SK-N-SH treated with all-trans-retinoic acid at 6 μM for 48 hours (cell line): ENCODE results near the gene CDPF1.

Experiments
- ATAC-seq: fragments of 200-7000 bp; cut with Tn5 transposase; 3 replicates; pipeline ENCODE4 v1.9.1; 2020; ENCODE audit warnings: mild to moderate bottlenecking, moderate library complexity
- ARNTL ChIP-seq: fragments of 450-650 bp; formaldehyde crosslinking; IDR thresholded peaks from 2 replicates; pipeline ENCODE4 v1.5.0; 2020; ENCODE audit warnings: low read depth, mild to moderate bottlenecking, moderate library complexity, borderline replicate concordance
- BACH2 ChIP-seq: fragments of 250-450 bp; sonication (Bioruptor Pico); IDR thresholded peaks from 2 replicates; pipeline ENCODE4 v1.9.0; 2021; ENCODE audit warnings: mild to moderate bottlenecking, borderline replicate concordance
- CSDC2 ChIP-seq: fragments of 250-450 bp; sonication (Bioruptor Pico); IDR thresholded peaks from 2 replicates; pipeline ENCODE4 v1.5.0; 2020; ENCODE audit warnings: mild to moderate bottlenecking, moderate library complexity
- ESRRG ChIP-seq: fragments of 250-450 bp; sonication (Bioruptor Pico); IDR thresholded peaks from 2 replicates; pipeline ENCODE4 v1.6.1; 2021; ENCODE audit warnings: mild to moderate bottlenecking
- ISL1 ChIP-seq: fragments of 250-450 bp; sonication (Bioruptor Pico); IDR thresholded peaks from 2 replicates; pipeline ENCODE4 v2.1.2; 2022; ENCODE audit warnings: mild to moderate bottlenecking, moderate library complexity
- OSR1 ChIP-seq: fragments of 250-450 bp; sonication (Bioruptor Pico); IDR thresholded peaks from 2 replicates; pipeline ENCODE4 v1.8.0; 2022; ENCODE audit warnings: moderate library complexity, mild to moderate bottlenecking, inconsistent platforms
- PPARA ChIP-seq: fragments of 250-450 bp; sonication (Bioruptor Pico); IDR thresholded peaks from 2 replicates; pipeline ENCODE4 v1.5.0; 2020; ENCODE audit warnings: mild to moderate bottlenecking, borderline replicate concordance
- RARB ChIP-seq: fragments of 250-450 bp; sonication (Bioruptor Pico); IDR thresholded peaks from 2 replicates; pipeline ENCODE4 v1.8.0; 2021; ENCODE audit warnings: mild to moderate bottlenecking, moderate library complexity
- SNAI2 ChIP-seq: fragments of 250-450 bp; sonication (Bioruptor Pico); IDR thresholded peaks from 2 replicates; pipeline ENCODE4 v1.5.0; 2020; ENCODE audit warnings: mild to moderate bottlenecking, moderate library complexity
- TCF4 ChIP-seq: fragments of 250-450 bp; sonication (Bioruptor Pico); IDR thresholded peaks from 2 replicates; pipeline ENCODE4 v1.8.0; 2021; ENCODE audit warnings: mild to moderate bottlenecking, moderate library complexity, borderline replicate concordance
- ZFP3 ChIP-seq: fragments of 250-450 bp; sonication (Bioruptor Pico); IDR thresholded peaks from 2 replicates; pipeline ENCODE4 v1.5.0; 2020; ENCODE audit warnings: mild to moderate bottlenecking, moderate library complexity
- ZFP30 ChIP-seq: fragments of 450-650 bp; formaldehyde crosslinking; IDR thresholded peaks from 2 replicates; pipeline ENCODE4 v1.5.0; 2022; ENCODE audit warnings: mild to moderate bottlenecking, moderate library complexity
- ZNF565 ChIP-seq: fragments of 450-650 bp; formaldehyde crosslinking; conservative IDR thresholded peaks from 2 replicates; pipeline ENCODE4 v1.5.0; 2020; ENCODE audit warnings: low read depth, mild to moderate bottlenecking, moderate library complexity
- ZNF70 ChIP-seq: fragments of 450-650 bp; formaldehyde crosslinking; IDR thresholded peaks from 2 replicates; pipeline ENCODE4 v1.5.0; 2020; ENCODE audit warnings: mild to moderate bottlenecking, moderate library complexity
- ZNF8 ChIP-seq: fragments of 450-650 bp; formaldehyde crosslinking; IDR thresholded peaks from 2 replicates; pipeline ENCODE4 v1.5.0; 2020; ENCODE audit warnings: mild to moderate bottlenecking, moderate library complexity
- TF ChIP-seq, protein P1 (sequence below): fragments of 250-450 bp; sonication (Bioruptor Pico); IDR thresholded peaks from 2 replicates; pipeline ENCODE4 v1.5.0; 2020; ENCODE audit warnings: mild to moderate bottlenecking, moderate library complexity
- TF ChIP-seq, protein P2 (sequence below): fragments of 250-450 bp; sonication (Bioruptor Pico); IDR thresholded peaks from 2 replicates; pipeline ENCODE4 v1.5.1; 2020; ENCODE audit warnings: low read depth, mild to moderate bottlenecking, moderate library complexity
- TF ChIP-seq, protein P3 (sequence below): fragments of 250-450 bp; sonication (Bioruptor Pico); IDR thresholded peaks from 2 replicates; pipeline ENCODE4 v1.8.0; 2021; ENCODE audit warnings: low read depth, mild to moderate bottlenecking, moderate library complexity, borderline replicate concordance
- TF ChIP-seq, protein P4 (sequence below): fragments of 250-450 bp; sonication (Bioruptor Pico); IDR thresholded peaks from 2 replicates; pipeline ENCODE4 v1.5.1; 2021; ENCODE audit warnings: mild to moderate bottlenecking, moderate library complexity
- TF ChIP-seq, protein P5 (sequence below): fragments of 250-450 bp; sonication (Bioruptor Pico); IDR thresholded peaks from 2 replicates; pipeline ENCODE4 v1.8.0; 2020; ENCODE audit warnings: mild to moderate bottlenecking, moderate library complexity, borderline replicate concordance

The CDPF1 gene

DNA sequence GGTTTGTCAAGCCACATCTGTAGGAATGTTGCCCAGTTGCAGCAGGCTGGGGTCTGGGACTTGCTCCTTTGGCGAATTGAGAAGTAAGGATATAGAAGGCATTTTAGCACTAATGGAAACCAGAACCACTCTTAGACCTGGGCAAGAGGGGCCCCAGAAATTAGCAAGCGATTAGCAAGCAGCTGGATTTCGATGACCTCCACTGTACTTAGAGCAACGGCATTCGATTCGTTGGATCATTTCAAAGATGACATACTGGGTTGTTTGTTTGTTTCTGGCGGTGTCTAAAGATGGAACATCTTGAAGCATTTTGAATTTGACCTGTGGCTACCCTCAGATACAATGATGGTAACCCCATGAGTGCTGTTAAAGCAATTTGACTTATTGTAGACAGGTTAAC lies 1.2 kb upstream of the CDPF1 start:
- ATAC-seq, result no peak
- TF ChIP-seq SNAI2 (CRISPR knock-in tag) (no peak), ARNTL (CRISPR knock-in tag) (no peak), CSDC2 (CRISPR knock-in tag) (no peak), TCF4 (no peak), ZFP3 (no peak), RARB (CRISPR knock-in tag) (no peak), BACH2 (CRISPR knock-in tag) (no peak), ESRRG (CRISPR knock-in tag) (no peak), ZFP30 (CRISPR knock-in tag) (no peak), OSR1 (CRISPR knock-in tag) (no peak), ISL1 (CRISPR knock-in tag) (no peak), PPARA (CRISPR knock-in tag) (no peak)
- TF ChIP-seq, protein P1, sequence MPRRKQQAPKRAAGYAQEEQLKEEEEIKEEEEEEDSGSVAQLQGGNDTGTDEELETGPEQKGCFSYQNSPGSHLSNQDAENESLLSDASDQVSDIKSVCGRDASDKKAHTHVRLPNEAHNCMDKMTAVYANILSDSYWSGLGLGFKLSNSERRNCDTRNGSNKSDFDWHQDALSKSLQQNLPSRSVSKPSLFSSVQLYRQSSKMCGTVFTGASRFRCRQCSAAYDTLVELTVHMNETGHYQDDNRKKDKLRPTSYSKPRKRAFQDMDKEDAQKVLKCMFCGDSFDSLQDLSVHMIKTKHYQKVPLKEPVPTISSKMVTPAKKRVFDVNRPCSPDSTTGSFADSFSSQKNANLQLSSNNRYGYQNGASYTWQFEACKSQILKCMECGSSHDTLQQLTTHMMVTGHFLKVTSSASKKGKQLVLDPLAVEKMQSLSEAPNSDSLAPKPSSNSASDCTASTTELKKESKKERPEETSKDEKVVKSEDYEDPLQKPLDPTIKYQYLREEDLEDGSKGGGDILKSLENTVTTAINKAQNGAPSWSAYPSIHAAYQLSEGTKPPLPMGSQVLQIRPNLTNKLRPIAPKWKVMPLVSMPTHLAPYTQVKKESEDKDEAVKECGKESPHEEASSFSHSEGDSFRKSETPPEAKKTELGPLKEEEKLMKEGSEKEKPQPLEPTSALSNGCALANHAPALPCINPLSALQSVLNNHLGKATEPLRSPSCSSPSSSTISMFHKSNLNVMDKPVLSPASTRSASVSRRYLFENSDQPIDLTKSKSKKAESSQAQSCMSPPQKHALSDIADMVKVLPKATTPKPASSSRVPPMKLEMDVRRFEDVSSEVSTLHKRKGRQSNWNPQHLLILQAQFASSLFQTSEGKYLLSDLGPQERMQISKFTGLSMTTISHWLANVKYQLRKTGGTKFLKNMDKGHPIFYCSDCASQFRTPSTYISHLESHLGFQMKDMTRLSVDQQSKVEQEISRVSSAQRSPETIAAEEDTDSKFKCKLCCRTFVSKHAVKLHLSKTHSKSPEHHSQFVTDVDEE (CRISPR knock-in tag), result no peak
- TF ChIP-seq, protein P2, sequence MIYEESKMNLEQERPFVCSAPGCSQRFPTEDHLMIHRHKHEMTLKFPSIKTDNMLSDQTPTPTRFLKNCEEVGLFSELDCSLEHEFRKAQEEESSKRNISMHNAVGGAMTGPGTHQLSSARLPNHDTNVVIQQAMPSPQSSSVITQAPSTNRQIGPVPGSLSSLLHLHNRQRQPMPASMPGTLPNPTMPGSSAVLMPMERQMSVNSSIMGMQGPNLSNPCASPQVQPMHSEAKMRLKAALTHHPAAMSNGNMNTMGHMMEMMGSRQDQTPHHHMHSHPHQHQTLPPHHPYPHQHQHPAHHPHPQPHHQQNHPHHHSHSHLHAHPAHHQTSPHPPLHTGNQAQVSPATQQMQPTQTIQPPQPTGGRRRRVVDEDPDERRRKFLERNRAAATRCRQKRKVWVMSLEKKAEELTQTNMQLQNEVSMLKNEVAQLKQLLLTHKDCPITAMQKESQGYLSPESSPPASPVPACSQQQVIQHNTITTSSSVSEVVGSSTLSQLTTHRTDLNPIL (CRISPR knock-in tag), result no peak

DNA sequence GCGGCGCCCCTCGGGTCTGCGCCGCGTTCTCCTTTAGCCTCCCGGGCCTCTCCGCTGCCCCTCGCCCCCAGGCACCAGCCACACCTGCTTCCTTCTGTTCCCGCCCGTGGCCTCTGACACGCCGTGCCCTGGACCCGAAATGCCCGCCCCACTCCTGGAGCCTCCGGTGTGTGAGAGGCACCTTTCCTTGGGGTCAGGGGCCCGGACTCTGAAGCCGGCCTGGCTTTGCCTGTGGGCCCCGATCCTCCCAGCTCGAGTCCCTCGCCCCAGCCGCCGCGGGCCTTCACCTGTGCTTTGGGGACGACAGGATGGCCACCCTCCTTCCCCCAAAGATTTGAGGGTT lies 661 bp upstream of the CDPF1 start:
- ATAC-seq, result no peak; the same call in 2 of the 3 replicates
- TF ChIP-seq SNAI2 (CRISPR knock-in tag), result no peak
- TF ChIP-seq, protein P3, sequence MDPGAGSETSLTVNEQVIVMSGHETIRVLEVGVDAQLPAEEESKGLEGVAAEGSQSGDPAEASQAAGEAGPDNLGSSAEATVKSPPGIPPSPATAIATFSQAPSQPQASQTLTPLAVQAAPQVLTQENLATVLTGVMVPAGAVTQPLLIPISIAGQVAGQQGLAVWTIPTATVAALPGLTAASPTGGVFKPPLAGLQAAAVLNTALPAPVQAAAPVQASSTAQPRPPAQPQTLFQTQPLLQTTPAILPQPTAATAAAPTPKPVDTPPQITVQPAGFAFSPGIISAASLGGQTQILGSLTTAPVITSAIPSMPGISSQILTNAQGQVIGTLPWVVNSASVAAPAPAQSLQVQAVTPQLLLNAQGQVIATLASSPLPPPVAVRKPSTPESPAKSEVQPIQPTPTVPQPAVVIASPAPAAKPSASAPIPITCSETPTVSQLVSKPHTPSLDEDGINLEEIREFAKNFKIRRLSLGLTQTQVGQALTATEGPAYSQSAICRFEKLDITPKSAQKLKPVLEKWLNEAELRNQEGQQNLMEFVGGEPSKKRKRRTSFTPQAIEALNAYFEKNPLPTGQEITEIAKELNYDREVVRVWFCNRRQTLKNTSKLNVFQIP, result no peak
- no peak for TF ChIP-seq OSR1 (CRISPR knock-in tag)
- TF ChIP-seq ZNF70 (CRISPR knock-in tag), result no peak
- TF ChIP-seq, protein P4, sequence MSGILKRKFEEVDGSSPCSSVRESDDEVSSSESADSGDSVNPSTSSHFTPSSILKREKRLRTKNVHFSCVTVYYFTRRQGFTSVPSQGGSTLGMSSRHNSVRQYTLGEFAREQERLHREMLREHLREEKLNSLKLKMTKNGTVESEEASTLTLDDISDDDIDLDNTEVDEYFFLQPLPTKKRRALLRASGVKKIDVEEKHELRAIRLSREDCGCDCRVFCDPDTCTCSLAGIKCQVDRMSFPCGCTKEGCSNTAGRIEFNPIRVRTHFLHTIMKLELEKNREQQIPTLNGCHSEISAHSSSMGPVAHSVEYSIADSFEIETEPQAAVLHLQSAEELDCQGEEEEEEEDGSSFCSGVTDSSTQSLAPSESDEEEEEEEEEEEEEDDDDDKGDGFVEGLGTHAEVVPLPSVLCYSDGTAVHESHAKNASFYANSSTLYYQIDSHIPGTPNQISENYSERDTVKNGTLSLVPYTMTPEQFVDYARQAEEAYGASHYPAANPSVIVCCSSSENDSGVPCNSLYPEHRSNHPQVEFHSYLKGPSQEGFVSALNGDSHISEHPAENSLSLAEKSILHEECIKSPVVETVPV (CRISPR knock-in tag), result no peak
- TF ChIP-seq, protein P2 (CRISPR knock-in tag), result no peak
- TF ChIP-seq PPARA (CRISPR knock-in tag), result no peak
- TF ChIP-seq, protein P5, sequence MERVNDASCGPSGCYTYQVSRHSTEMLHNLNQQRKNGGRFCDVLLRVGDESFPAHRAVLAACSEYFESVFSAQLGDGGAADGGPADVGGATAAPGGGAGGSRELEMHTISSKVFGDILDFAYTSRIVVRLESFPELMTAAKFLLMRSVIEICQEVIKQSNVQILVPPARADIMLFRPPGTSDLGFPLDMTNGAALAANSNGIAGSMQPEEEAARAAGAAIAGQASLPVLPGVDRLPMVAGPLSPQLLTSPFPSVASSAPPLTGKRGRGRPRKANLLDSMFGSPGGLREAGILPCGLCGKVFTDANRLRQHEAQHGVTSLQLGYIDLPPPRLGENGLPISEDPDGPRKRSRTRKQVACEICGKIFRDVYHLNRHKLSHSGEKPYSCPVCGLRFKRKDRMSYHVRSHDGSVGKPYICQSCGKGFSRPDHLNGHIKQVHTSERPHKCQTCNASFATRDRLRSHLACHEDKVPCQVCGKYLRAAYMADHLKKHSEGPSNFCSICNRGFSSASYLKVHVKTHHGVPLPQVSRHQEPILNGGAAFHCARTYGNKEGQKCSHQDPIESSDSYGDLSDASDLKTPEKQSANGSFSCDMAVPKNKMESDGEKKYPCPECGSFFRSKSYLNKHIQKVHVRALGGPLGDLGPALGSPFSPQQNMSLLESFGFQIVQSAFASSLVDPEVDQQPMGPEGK (CRISPR knock-in tag), result no peak
- no peak for TF ChIP-seq ZNF8
- TF ChIP-seq ARNTL (CRISPR knock-in tag), result no peak
- no peak for TF ChIP-seq ESRRG (CRISPR knock-in tag)
- no peak for TF ChIP-seq ISL1 (CRISPR knock-in tag)
- no peak for TF ChIP-seq CSDC2 (CRISPR knock-in tag)
- TF ChIP-seq ZNF565 (CRISPR knock-in tag), result no peak
- no peak for TF ChIP-seq BACH2 (CRISPR knock-in tag)
- TF ChIP-seq, all 23 proteins: peak for 0
